Common myeloid progenitor, CD34-positive (primary cell): ENCODE results near the gene ANGPTL1.

ENCODE experiments used
- CTCF ChIA-PET: fragments of 350-600 bp; sonication (Branson Sonifier 250); formaldehyde crosslinking; loops from one replicate; lab custom pipeline; 2021; ENCODE audit warnings: antibody characterized with exemption; lab: Charles Lee
- POLR2A ChIA-PET: fragments of 350-600 bp; sonication (Branson Sonifier 250); formaldehyde crosslinking; loops from one replicate; lab custom pipeline; 2021; ENCODE audit warnings: antibody characterized with exemption; lab: Charles Lee
- DNase-seq, 3 donors: peaks; one replicate each; pipeline versions ENCODE4 v3.0.0 to v3.0.0-alpha.2; 2013
- H3K27ac ChIP-seq, 2 experiments: 1 replicate in 1 of 2; 2 replicates in 1 of 2; pipeline ENCODE4 v1.7.0; 2013; ENCODE audit warnings: inconsistent platforms in 2 of 2, low read length in 2 of 2, mild to moderate bottlenecking in 2 of 2, low read depth in 1 of 2, moderate library complexity in 1 of 2; ENCODE audit not compliant: severe bottlenecking in 2 of 2, insufficient read depth in 1 of 2, poor library complexity in 1 of 2
- H3K27me3 ChIP-seq, 5 experiments: replicated peaks in 2 of 5; 1 replicate in 3 of 5; 2 replicates in 2 of 5; pipeline versions ENCODE4 v1.6.1 to v1.7.0; 2013; ENCODE audit warnings: low read length in 4 of 5, mild to moderate bottlenecking in 2 of 5, moderate library complexity in 2 of 5, inconsistent platforms in 1 of 5; ENCODE audit not compliant: insufficient read depth in 5 of 5, control insufficient read depth in 4 of 5
- H3K36me3 ChIP-seq, 4 experiments: 1 replicate in 2 of 4; 2 replicates in 2 of 4; pipeline versions ENCODE4 v1.6.1 to v1.7.0; 2013; ENCODE audit warnings: low read length in 3 of 4, control low read depth in 1 of 4, mild to moderate bottlenecking in 1 of 4; ENCODE audit not compliant: control insufficient read depth in 4 of 4, insufficient read depth in 4 of 4
- H3K4me1 ChIP-seq, 4 experiments: 1 replicate in 3 of 4; 2 replicates in 1 of 4; pipeline versions ENCODE4 v1.6.1 to v1.7.1; 2013; ENCODE audit warnings: low read length in 3 of 4, mild to moderate bottlenecking in 3 of 4, control low read depth in 1 of 4, inconsistent platforms in 1 of 4, moderate library complexity in 1 of 4; ENCODE audit not compliant: control insufficient read depth in 4 of 4, insufficient read depth in 4 of 4; ENCODE audit errors: control extremely low read depth in 1 of 4
- H3K4me3 ChIP-seq, 7 experiments: 1 replicate in 4 of 7; 2 replicates in 3 of 7; pipeline versions ENCODE4 v1.5.1 to v1.7.0; 2013; ENCODE audit warnings: mild to moderate bottlenecking in 7 of 7, low read length in 6 of 7, moderate library complexity in 6 of 7, inconsistent platforms in 2 of 7, low read depth in 2 of 7, control low read depth in 1 of 7; ENCODE audit not compliant: insufficient read depth in 4 of 7, control insufficient read depth in 1 of 7; ENCODE audit errors: extremely low read depth in 1 of 7
- H3K9me3 ChIP-seq, 5 experiments: 1 replicate in 4 of 5; 2 replicates in 1 of 5; pipeline versions ENCODE4 v1.6.1 to v1.7.1; 2013; ENCODE audit warnings: low read length in 4 of 5, mild to moderate bottlenecking in 2 of 5, inconsistent platforms in 1 of 5, low read depth in 1 of 5, moderate library complexity in 1 of 5; ENCODE audit not compliant: control insufficient read depth in 4 of 5, insufficient read depth in 2 of 5; ENCODE audit errors: control extremely low read depth in 1 of 5
- WGBS: methylation state at CpG from one replicate; pipeline ENCODE4 v1.1.5; 2013; ENCODE audit not compliant: insufficient coverage; 5-methylcytosine and 5-hydroxymethylcytosine counted together

The ANGPTL1 gene

DNA sequence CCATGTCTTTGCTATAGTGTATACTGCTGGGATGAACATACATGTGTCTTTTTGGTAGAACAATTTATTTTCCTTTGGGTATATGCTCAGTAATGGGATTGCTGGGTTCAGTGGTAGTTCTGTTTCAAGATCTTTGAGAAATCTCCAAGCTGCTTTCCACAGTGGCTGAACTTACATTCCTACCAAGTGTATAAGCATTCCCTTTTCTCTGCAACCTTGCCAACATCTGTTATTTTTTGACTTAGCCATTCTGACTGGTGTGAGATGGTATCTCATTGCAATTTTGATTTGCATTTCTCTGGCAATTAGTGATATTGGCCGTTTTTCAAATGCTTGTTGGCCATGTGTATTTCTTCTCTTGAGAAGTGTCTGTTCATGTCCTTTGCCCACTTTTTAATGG lies 37.5 kb upstream of the ANGPTL1 start:
- Histone ChIP-seq H3K4me1 (no peaks in the 10 kb centered on the region), H3K27ac (no peak overlapping the region), H3K27me3 (no peaks in the 10 kb centered on the region), H3K36me3 (peaks cover 0 to 31% (median 7%) of the 10 kb centered on the region in 4 experiments), H3K4me3 (no peak overlapping the region), H3K9me3 (peaks cover 0 to 3% (median 1%) of the 10 kb centered on the region in 5 experiments)
- DNase-seq = no peak
- WGBS = no CpG with 5 or more reads among the region's 1 CpG
- ChIA-PET POLR2A (no interaction called here), CTCF (no interaction called here)

DNA sequence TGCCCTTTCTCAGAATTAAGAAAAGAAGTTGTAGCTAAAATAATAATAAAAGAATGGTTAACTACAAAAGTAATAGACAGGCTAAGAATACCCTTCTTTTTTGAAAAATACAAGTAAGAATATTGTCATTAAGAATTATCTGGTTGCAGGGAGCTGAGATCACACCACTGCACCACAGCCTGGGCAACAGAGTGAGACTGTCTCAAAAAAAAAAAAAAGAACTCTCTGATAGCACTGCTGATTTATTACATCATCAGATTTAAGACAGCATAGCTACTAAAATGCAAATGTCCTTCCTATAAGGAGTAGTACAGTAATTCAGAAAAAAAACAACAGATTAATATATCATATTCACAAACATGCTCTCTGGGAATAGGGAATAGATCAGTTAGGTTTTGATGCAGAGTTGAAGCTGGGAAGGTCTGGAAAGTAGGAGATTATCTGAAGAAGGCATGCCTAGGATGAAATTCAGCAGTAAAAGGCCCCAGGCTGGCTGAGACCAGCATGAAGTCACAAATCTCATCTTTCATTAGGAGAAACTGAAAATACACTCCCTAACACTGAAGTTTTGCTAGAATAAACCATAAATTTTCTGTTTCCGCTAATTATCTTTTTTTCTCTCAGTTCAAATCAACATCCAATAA lies 30.7 kb upstream of the ANGPTL1 start:
- Histone ChIP-seq H3K36me3 (peaks cover 0 to 19% (median 6%) of the 10 kb centered on the region in 4 experiments), H3K27ac (no peak overlapping the region), H3K4me1 (no peaks in the 10 kb centered on the region), H3K27me3 (no peaks in the 10 kb centered on the region), H3K4me3 (no peak overlapping the region), H3K9me3 (no peaks in the 10 kb centered on the region)
- no CpG with 5 or more reads among the region's 1 CpG for WGBS
- CTCF ChIA-PET = interaction anchor here (0.8 kb wide), 1 partner anchor 24 kb away, joined by 3 read pairs; no protein-coding TSS in a partner anchor
- POLR2A ChIA-PET = no interaction called here
- no peak for DNase-seq

DNA sequence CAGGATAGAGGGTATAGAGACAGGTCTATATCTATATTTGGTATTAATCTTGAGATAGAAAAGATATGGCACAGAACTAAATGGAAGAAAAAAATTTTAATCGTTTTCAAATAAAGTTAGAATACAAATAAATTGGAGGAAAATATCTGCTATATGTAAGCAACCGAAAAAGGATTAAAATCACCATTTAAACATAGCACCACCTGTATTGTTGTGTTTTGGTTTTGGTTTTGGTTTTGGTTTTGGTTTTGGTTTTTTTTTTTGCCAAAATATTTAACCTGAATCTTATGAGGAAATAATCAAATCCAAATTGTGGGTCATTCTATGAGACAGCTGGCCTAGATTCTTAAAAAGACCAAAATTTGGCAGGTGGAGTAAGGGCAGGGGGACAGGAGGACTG lies 28.5 kb upstream of the ANGPTL1 start:
- WGBS = no CpG with 5 or more reads among the region's 2 CpGs
- DNase-seq = peak in 2 of 3 donors; percentile 9 to 12
- Histone ChIP-seq H3K9me3 (no peaks in the 10 kb centered on the region), H3K4me3 (no peak overlapping the region), H3K27me3 (no peaks in the 10 kb centered on the region), H3K36me3 (peaks cover under 1 to 29% (median 7%) of the 10 kb centered on the region in 4 experiments), H3K4me1 (no peaks in the 10 kb centered on the region), H3K27ac (no peak overlapping the region)
- ChIA-PET CTCF (no interaction called here), POLR2A (no interaction called here)

DNA sequence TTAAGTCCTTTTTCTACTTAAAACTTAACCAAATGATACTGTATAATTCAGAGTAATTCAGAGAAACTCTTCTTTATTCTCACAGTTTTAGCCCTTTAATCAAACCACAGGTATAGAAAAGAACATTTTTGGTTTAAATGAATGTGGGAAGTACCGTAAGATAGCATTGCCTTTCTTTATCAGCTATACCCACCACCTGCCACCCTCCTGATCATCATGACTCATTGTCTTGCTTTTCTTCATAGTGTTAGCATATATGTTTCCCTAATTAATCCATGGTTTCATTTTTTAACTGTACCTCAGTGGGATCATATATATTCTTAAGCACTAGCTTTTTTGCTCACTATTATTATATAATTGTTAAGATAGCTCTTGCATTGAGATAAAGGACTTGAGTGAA lies 27.5 kb upstream of the ANGPTL1 start:
- CTCF ChIA-PET = interaction anchor here (0.9 kb wide), 1 partner anchor 105 kb away, joined by 3 read pairs; no protein-coding TSS in a partner anchor
- peak in 1 of 3 donors; percentile 12 for DNase-seq
- Histone ChIP-seq H3K27me3 (no peaks in the 10 kb centered on the region), H3K4me1 (no peaks in the 10 kb centered on the region), H3K9me3 (no peaks in the 10 kb centered on the region), H3K4me3 (no peak overlapping the region), H3K36me3 (peaks cover 5 to 31% (median 8%) of the 10 kb centered on the region in 4 experiments), H3K27ac (no peak overlapping the region)
- WGBS = no CpG with 5 or more reads among the region's 1 CpG
- POLR2A ChIA-PET = no interaction called here

DNA sequence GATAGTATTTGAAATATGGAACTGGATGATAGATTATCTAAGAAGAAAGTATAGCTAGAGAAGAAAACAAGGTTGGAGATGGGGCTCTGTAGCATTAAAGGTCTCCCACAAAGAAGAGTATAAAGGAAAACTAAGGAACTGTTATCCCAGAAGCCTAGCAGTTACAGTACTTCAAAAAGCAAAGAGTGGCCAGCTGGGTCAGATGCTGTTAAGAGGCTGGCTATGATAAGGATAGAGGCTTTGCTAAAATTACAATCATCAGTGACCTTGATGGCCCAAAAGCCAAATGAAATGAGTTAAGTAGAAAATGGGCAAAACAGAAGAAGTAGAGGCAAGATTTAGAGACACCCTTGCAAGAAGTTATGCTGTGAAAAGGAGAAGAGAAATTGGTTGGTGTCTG lies 25.1 kb upstream of the ANGPTL1 start:
- Histone ChIP-seq H3K27ac (no peak overlapping the region), H3K36me3 (peaks cover 0 to 24% (median 8%) of the 10 kb centered on the region in 4 experiments), H3K9me3 (no peaks in the 10 kb centered on the region), H3K4me3 (no peak overlapping the region), H3K4me1 (no peaks in the 10 kb centered on the region), H3K27me3 (no peaks in the 10 kb centered on the region)
- POLR2A ChIA-PET = no interaction called here
- no peak for DNase-seq
- CTCF ChIA-PET = no interaction called here

DNA sequence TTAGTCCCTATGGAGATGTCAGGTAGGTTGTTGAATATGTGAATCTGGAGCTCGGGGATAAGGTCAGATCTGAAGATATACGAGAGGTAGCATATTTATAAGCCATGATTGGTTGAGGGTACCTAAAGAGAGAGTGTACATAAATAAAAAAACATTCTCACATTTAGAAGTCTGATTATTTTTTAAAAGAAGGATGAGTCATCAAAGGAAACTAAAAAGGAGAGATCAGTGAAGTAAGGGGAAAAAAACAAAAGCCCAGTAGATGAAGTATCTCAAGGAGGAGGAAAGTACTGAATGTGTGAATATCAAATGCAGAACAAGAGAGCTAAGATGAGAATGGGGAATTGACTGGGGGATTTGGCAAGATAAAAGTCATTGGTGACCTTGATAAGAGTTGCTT lies 15.7 kb upstream of the ANGPTL1 start:
- ChIA-PET CTCF (no interaction called here), POLR2A (no interaction called here)
- WGBS = no CpG with 5 or more reads among the region's 2 CpGs
- Histone ChIP-seq H3K9me3 (no peaks in the 10 kb centered on the region), H3K4me1 (no peaks in the 10 kb centered on the region), H3K36me3 (peaks cover 0 to 18% (median 3%) of the 10 kb centered on the region in 4 experiments), H3K27ac (no peak overlapping the region), H3K4me3 (no peak overlapping the region), H3K27me3 (no peaks in the 10 kb centered on the region)
- DNase-seq = no peak

DNA sequence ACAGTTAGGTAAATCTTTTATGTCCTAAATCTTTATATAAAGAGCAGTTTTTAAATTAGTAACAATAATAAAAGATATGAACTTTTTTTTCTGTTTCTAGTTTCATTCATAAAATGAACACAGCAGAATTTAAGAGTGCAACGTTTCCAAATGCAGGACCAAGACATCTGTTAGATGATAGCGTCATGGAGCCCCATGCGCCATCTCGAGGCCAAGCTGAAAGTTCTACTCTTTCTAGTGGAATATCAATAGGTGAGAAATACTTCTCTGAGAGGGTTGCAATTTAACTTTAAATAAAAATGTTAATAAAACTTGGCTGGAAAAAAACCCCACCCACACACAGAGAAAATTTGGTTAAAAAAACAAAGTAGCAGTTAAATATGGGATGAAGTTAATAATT lies 15.0 kb upstream of the ANGPTL1 start:
- Histone ChIP-seq H3K27me3 (no peaks in the 10 kb centered on the region), H3K4me3 (no peak overlapping the region), H3K9me3 (no peaks in the 10 kb centered on the region), H3K36me3 (peaks cover 0 to 18% (median 4%) of the 10 kb centered on the region in 4 experiments), H3K4me1 (no peaks in the 10 kb centered on the region), H3K27ac (no peak overlapping the region)
- no peak for DNase-seq
- WGBS = no CpG with 5 or more reads among the region's 4 CpGs
- ChIA-PET POLR2A (no interaction called here), CTCF (no interaction called here)
